NT2/D1 (cell line): ENCODE results near the gene MYO1A.

Experiments used
- DNase-seq: peaks from one replicate; pipeline ENCODE4 v3.0.0-alpha.2; 2011; ENCODE audit warnings: low read depth, low spot score
- H3K27me3 ChIP-seq: 2 replicates; pipeline ENCODE4 v1.6.0; 2011; ENCODE audit warnings: mild to moderate bottlenecking; ENCODE audit not compliant: insufficient read length, insufficient read depth
- H3K36me3 ChIP-seq: 2 replicates; pipeline ENCODE4 v1.6.1; 2011; ENCODE audit warnings: mild to moderate bottlenecking, low read length, mixed read lengths; ENCODE audit not compliant: insufficient read depth, insufficient read length
- H3K4me1 ChIP-seq: 2 replicates; pipeline ENCODE4 v1.5.1; 2011; ENCODE audit not compliant: insufficient read depth, insufficient read length
- H3K4me3 ChIP-seq: 2 replicates; pipeline ENCODE4 v1.5.1; 2011; ENCODE audit warnings: low read depth; ENCODE audit not compliant: insufficient read length
- H3K9ac ChIP-seq: 2 replicates; pipeline ENCODE4 v1.6.0; 2011; ENCODE audit warnings: low read depth; ENCODE audit not compliant: insufficient read length
- H3K9me3 ChIP-seq: 2 replicates; pipeline ENCODE4 v1.5.1; 2011; ENCODE audit warnings: mild to moderate bottlenecking, low read length; ENCODE audit not compliant: insufficient read depth
- SUZ12 ChIP-seq: IDR thresholded peaks from 2 replicates; pipeline ENCODE4 v1.6.1; 2011; ENCODE audit not compliant: insufficient read length, insufficient read depth; ENCODE audit errors: extremely low read depth
- YY1 ChIP-seq: IDR thresholded peaks from 2 replicates; pipeline ENCODE4 v1.6.1; 2011; ENCODE audit not compliant: insufficient read length, insufficient read depth
- ZNF274 ChIP-seq: IDR thresholded peaks from 2 replicates; pipeline ENCODE4 v1.6.1; 2011; ENCODE audit warnings: mild to moderate bottlenecking, low read depth, low read length

The MYO1A gene

GRCh38 chr12:57051011-57051410 lies 1.1 kb upstream of the MYO1A start:
- peaks cover 3% of the 10 kb centered on the region for H3K36me3 ChIP-seq
- no peak overlapping the region for H3K9ac ChIP-seq
- TF ChIP-seq YY1 = no peak
- TF ChIP-seq SUZ12 = no peak
- no peak for TF ChIP-seq ZNF274
- H3K9me3 ChIP-seq = no peaks in the 10 kb centered on the region
- no peak overlapping the region for H3K4me3 ChIP-seq
- H3K27me3 ChIP-seq = no peaks in the 10 kb centered on the region
- DNase-seq = no peak
- H3K4me1 ChIP-seq = no peaks in the 10 kb centered on the region

GRCh38 chr12:57049119-57049446 lies 846 bp downstream of the MYO1A start:
- TF ChIP-seq SUZ12 (no peak), ZNF274 (no peak), YY1 (no peak)
- Histone ChIP-seq H3K36me3 (no peaks in the 10 kb centered on the region), H3K9me3 (no peaks in the 10 kb centered on the region), H3K9ac (no peak overlapping the region), H3K4me1 (no peaks in the 10 kb centered on the region), H3K27me3 (no peaks in the 10 kb centered on the region), H3K4me3 (no peak overlapping the region)
- no peak for DNase-seq

GRCh38 chr12:57048423-57049118 lies 1.4 kb downstream of the MYO1A start:
- H3K36me3 ChIP-seq = no peaks in the 10 kb centered on the region
- TF ChIP-seq YY1 = no peak
- no peak for TF ChIP-seq ZNF274
- TF ChIP-seq SUZ12 = no peak

GRCh38 chr12:57047981-57048380 lies 1.9 kb downstream of the MYO1A start:
- Histone ChIP-seq H3K9ac (no peak overlapping the region), H3K9me3 (no peaks in the 10 kb centered on the region), H3K27me3 (no peaks in the 10 kb centered on the region), H3K4me1 (no peaks in the 10 kb centered on the region), H3K36me3 (no peaks in the 10 kb centered on the region), H3K4me3 (no peak overlapping the region)
- TF ChIP-seq ZNF274 (no peak), SUZ12 (no peak), YY1 (no peak)
- DNase-seq = no peak

More at GRCh38 chr12:57048423-57049118, 1.4 kb downstream of the MYO1A start:
- DNase-seq = no peak
- H3K4me3 ChIP-seq = no peak overlapping the region
- no peaks in the 10 kb centered on the region for H3K27me3 ChIP-seq
- H3K9me3 ChIP-seq = no peaks in the 10 kb centered on the region
- no peak overlapping the region for H3K9ac ChIP-seq
- no peaks in the 10 kb centered on the region for H3K4me1 ChIP-seq

GRCh38 chr12:57046947-57047890 lies 2.7 kb downstream of the MYO1A start:
- DNase-seq = no peak
- H3K4me3 ChIP-seq = no peak overlapping the region

GRCh38 chr12:57046086-57046791 lies 3.7 kb downstream of the MYO1A start:
- Histone ChIP-seq H3K9ac (no peak overlapping the region), H3K4me1 (no peaks in the 10 kb centered on the region), H3K9me3 (no peaks in the 10 kb centered on the region), H3K27me3 (peaks cover under 1% of the 10 kb centered on the region), H3K36me3 (no peaks in the 10 kb centered on the region), H3K4me3 (no peak overlapping the region)
- TF ChIP-seq YY1 = no peak
- TF ChIP-seq SUZ12 = no peak
- TF ChIP-seq ZNF274 = no peak
- no peak for DNase-seq

More at GRCh38 chr12:57046947-57047890, 2.7 kb downstream of the MYO1A start:
- Histone ChIP-seq H3K27me3 (no peaks in the 10 kb centered on the region), H3K9me3 (no peaks in the 10 kb centered on the region), H3K36me3 (no peaks in the 10 kb centered on the region), H3K9ac (no peak overlapping the region), H3K4me1 (no peaks in the 10 kb centered on the region)
- TF ChIP-seq YY1 (no peak), SUZ12 (no peak), ZNF274 (no peak)

- H3K4me1 ChIP-seq = no peaks in the 10 kb centered on the region
- H3K36me3 ChIP-seq = no peaks in the 10 kb centered on the region
- peaks cover 5% of the 10 kb centered on the region for H3K27me3 ChIP-seq
- no peak for TF ChIP-seq SUZ12
- TF ChIP-seq ZNF274 = no peak
- no peak for TF ChIP-seq YY1
- H3K4me3 ChIP-seq = no peak overlapping the region
- no peaks in the 10 kb centered on the region for H3K9me3 ChIP-seq
- DNase-seq = no peak
- H3K9ac ChIP-seq = no peak overlapping the region
Observed at GRCh38 chr12:57044889-57045288, 5.0 kb downstream of the MYO1A start.
